ENCODE data around the gene CACNA1A. TPM values are rescaled to one million over a fixed set of nuclear protein-coding genes. Genes with fewer than 3 reads are reported as not detected.
"Not testable (repeated sequence)": the region's sequence is repeated elsewhere in the genome, so short reads cannot be mapped to it uniquely, and the experiment has no call there.

Gene CACNA1A
- under 1 TPM; 0.33 to 0.35 TPM for total RNA-seq

DNA sequence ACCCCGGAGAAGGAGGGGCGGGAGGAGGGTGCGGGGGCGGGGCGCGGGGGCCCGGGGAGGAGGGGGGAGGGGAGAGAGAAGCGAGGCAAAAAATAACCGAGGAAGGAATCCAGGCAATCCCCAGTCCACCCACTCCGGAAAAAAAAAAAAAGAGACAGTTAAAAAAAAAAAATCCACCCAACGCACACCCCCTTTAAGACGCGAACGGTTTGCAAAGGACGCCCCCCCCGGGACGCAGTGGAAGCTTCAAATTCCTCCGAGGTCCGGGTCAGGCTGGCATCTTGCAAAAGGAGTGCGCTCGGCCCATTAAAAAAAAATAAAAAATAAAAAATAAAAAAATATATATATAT lies at the start of gene CACNA1A:
TSS of gene CACNA1A (minus strand) at position 9 of the 350 bp plus-strand sequence. CDS start 255 bp downstream, outside the sequence.
- H3K9me3 Mint-ChIP-seq = no peaks in the 10 kb centered on the region
- CTCF ChIA-PET = no interaction called here
- no peak within 1 kb of the TSS for H3K4me3 Mint-ChIP-seq
- DNase-seq = no peak
- H3K27me3 Mint-ChIP-seq (ENCODE audit: low read depth) = peaks cover 60% of the 10 kb centered on the region
- intact Hi-C loops (cut with micrococcal nuclease) = no loop called here
- no peak within 1 kb of the TSS for H3K27ac Mint-ChIP-seq
- H3K4me1 Mint-ChIP-seq (ENCODE audit: low read depth) = peaks cover 2% of the 10 kb centered on the region
- no peaks in the 10 kb centered on the region for H3K36me3 Mint-ChIP-seq (ENCODE audit: low read depth)

DNA sequence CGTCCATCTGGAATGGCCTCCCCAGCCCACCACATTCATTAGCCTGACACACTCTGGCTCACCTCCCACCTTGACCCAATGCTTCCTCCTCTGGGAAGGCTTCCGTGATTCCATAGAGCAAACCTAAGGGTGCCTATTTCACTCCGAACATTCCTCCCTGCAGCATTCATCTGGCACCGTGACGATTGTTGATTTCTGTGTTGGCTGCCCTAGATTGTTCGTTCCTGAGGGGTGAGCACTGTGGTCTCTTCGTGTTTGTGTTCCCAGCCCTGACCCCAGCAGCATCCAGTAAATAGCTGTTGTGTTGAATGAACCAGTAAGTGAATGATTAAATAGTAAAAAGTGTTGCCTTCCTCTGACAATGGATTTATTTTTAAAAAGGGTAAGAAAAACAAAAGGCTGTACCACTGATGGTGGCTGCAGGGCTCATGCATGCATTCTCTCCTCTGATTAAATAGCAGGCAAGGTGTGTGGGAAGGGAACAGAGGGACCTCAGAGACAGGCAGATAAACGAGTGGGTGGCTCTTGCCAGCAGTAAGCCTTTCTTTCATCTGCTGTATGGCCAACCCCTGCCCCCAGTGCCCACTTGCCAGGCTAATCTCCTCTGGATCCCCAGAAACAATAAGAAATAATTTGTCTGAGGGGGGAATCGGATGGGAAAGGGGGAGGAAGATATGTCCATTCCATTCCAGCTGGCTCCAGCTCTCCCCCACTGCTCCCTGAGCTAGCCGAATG lies 48.4 kb upstream of the CACNA1A start:
- DNase-seq = no peak
- no peak overlapping the region for H3K4me3 Mint-ChIP-seq
- no peaks in the 10 kb centered on the region for H3K4me1 Mint-ChIP-seq (ENCODE audit: low read depth)
- H3K27me3 Mint-ChIP-seq (ENCODE audit: low read depth) = peaks cover 12% of the 10 kb centered on the region
- CTCF ChIA-PET = no interaction called here
- intact Hi-C loops (cut with micrococcal nuclease) = no loop called here
- H3K9me3 Mint-ChIP-seq = no peaks in the 10 kb centered on the region
- H3K27ac Mint-ChIP-seq = no peak overlapping the region
- H3K36me3 Mint-ChIP-seq (ENCODE audit: low read depth) = no peaks in the 10 kb centered on the region

DNA sequence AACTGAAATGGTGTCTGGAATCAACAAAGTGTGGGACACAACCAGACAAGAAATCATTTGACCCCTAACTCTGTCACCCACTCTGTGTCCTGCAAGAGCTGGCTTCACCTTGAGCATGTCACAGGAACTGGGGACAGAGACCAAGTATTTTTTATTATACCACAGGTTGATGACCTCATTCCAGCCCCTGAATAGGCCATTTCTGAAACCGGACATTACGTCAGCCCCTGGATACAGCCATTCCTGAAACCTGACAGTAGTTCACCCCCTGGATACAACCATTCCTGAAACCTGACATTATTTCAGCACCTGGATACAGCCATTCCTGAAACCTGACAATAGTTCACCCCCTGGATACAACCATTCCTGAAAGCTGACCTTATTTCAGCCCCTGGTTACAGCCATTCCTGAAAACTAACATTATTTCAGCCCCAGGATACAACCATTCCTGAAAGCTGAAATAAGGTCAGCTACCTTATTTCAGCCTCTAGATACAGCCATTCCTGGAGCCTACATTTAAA lies 47.7 kb upstream of the CACNA1A start:
- Mint-ChIP-seq H3K4me1 (ENCODE audit: low read depth) (no peaks in the 10 kb centered on the region), H3K27me3 (ENCODE audit: low read depth) (peaks cover 12% of the 10 kb centered on the region), H3K9me3 (no peaks in the 10 kb centered on the region), H3K36me3 (ENCODE audit: low read depth) (no peaks in the 10 kb centered on the region), H3K4me3 (no peak overlapping the region), H3K27ac (no peak overlapping the region)
- intact Hi-C loops (cut with micrococcal nuclease) = no loop called here
- CTCF ChIA-PET = no interaction called here
- no peak for DNase-seq

DNA sequence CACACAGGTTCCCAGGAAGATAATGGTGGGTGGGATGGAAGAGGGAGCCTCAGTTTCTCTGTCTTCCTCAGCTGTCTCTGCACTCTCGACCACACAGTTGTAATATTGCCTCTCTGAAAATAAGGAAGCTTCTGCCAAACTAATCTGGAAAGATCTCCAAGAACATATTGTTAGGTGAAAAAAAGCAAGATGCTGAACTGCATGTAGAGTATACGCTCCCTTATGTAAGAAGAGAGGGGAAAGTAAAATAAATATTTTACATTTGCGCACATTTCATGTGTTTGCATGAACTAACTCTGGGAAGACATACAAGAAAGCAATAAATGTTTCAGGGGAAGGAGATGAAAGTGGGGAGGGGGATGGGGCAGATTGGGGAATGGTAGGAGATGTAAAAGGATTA lies 41.9 kb upstream of the CACNA1A start:
- no peaks in the 10 kb centered on the region for H3K36me3 Mint-ChIP-seq (ENCODE audit: low read depth)
- peaks cover 3% of the 10 kb centered on the region for H3K9me3 Mint-ChIP-seq
- CTCF ChIA-PET = interaction anchor here (0.6 kb wide), 1 partner anchor 648 kb away, joined by 5 read pairs; no protein-coding TSS in a partner anchor
- intact Hi-C loops (cut with micrococcal nuclease) = no loop called here
- no peak overlapping the region for H3K4me3 Mint-ChIP-seq
- DNase-seq = no peak
- peaks cover 16% of the 10 kb centered on the region for H3K27me3 Mint-ChIP-seq (ENCODE audit: low read depth)
- H3K27ac Mint-ChIP-seq = no peak overlapping the region
- no peaks in the 10 kb centered on the region for H3K4me1 Mint-ChIP-seq (ENCODE audit: low read depth)

DNA sequence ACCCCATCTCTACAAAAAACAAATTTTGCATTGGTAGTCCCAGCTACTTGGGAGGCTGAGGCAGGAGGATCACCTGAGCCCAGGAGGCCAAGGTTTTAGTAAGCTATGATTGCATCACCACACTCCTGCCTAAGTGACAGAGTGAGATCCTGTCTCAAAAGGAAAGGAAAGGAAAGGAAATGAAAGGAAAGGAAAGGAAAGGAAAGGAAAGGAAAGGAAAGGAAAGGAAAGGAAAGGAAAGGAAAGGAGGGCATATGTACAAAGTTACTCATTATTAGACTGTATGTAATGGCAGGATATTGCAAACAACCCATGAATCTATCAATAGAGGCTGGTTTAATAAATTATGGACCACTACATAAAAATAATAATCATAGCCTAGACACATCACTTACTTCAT lies 40.8 kb upstream of the CACNA1A start:
- CTCF ChIA-PET = no interaction called here
- H3K27ac Mint-ChIP-seq = no peak overlapping the region
- peaks cover 18% of the 10 kb centered on the region for H3K27me3 Mint-ChIP-seq (ENCODE audit: low read depth)
- peaks cover 3% of the 10 kb centered on the region for H3K9me3 Mint-ChIP-seq
- no peaks in the 10 kb centered on the region for H3K36me3 Mint-ChIP-seq (ENCODE audit: low read depth)
- DNase-seq = no peak
- no peak overlapping the region for H3K4me3 Mint-ChIP-seq
- intact Hi-C loops (cut with micrococcal nuclease) = no loop called here
- H3K4me1 Mint-ChIP-seq (ENCODE audit: low read depth) = no peaks in the 10 kb centered on the region

DNA sequence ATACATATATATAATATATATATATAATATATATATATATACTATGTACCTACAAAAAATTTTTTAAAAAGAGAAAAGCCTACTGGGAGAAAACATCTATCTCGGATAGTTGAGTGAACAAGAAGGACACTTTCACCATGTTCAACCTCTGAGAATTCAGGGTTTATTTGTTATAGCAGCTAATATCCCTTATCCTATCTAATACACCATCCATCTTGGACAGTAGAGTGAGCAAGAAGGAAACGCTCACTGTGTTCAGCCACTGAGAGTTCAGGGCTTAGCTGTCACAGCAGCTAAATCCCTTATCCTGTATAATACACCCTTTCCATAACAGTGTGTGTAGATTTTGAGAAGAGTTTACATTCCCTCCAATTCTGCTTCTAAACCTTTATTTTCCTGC lies 38.1 kb upstream of the CACNA1A start:
- CTCF ChIA-PET = interaction anchor here (1.2 kb wide), 1 partner anchor 13 kb away, joined by 3 read pairs; no protein-coding TSS in a partner anchor
- Mint-ChIP-seq H3K4me3 (no peak overlapping the region), H3K4me1 (ENCODE audit: low read depth) (no peaks in the 10 kb centered on the region), H3K27me3 (ENCODE audit: low read depth) (peaks cover 21% of the 10 kb centered on the region), H3K27ac (no peak overlapping the region), H3K36me3 (ENCODE audit: low read depth) (no peaks in the 10 kb centered on the region), H3K9me3 (peaks cover 3% of the 10 kb centered on the region)
- DNase-seq = no peak
- intact Hi-C loops (cut with micrococcal nuclease) = no loop called here

DNA sequence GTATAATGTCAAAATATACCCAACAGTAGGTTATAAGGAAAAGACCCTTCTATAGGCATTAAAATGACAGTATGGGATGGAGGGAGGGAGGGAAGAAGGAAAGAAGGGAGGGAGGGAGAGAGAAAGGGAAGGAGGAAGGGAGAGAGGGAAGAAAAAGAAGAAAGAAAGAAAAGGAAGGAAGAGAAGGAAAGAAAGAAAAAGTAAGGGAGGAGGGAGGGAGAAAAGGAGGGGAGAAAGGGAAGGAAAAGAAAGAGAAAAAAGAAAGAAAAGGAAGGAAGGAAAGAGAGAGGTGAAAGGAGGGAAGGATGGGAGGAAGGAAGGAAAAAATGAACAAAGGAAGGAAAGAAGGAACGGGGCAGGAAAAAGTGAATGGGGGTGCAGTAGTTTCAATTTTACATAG lies 35.3 kb upstream of the CACNA1A start:
- H3K4me1 Mint-ChIP-seq (ENCODE audit: low read depth) = no peaks in the 10 kb centered on the region
- no peak overlapping the region for H3K27ac Mint-ChIP-seq
- H3K36me3 Mint-ChIP-seq (ENCODE audit: low read depth) = no peaks in the 10 kb centered on the region

DNA sequence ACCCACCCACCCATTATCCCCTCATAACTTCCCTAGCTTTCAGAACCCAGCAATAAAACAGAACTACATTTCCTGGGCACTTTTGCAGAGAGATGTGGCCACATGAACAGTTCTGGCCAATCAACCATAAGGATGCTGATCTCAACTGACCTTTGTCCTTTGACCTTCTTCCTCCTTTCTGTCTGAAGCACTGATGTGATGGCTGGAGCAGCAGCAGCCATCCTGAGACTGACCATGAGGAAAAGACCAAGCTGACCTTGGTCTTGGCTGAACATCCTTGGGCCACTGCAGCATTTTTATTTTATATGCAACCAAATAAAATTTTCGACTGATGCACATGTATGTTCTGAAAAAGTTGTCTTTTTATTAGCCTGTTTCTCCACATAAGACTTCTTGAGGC lies 33.1 kb upstream of the CACNA1A start:
- H3K4me1 Mint-ChIP-seq (ENCODE audit: low read depth) = no peaks in the 10 kb centered on the region
- peaks cover 3% of the 10 kb centered on the region for H3K9me3 Mint-ChIP-seq
- no peak overlapping the region for H3K27ac Mint-ChIP-seq
- CTCF ChIA-PET = interaction anchor here (0.7 to 0.8 kb wide), 2 partner anchors 19 to 1425 kb away, joined by 3 read pairs; no protein-coding TSS in a partner anchor
- no peaks in the 10 kb centered on the region for H3K36me3 Mint-ChIP-seq (ENCODE audit: low read depth)
- H3K27me3 Mint-ChIP-seq (ENCODE audit: low read depth) = peaks cover 42% of the 10 kb centered on the region
- DNase-seq = no peak
- intact Hi-C loops (cut with micrococcal nuclease) = no loop called here
- H3K4me3 Mint-ChIP-seq = no peak overlapping the region

More for the DNA sequence above, 35.3 kb upstream of the CACNA1A start:
- peaks cover 3% of the 10 kb centered on the region for H3K9me3 Mint-ChIP-seq
- intact Hi-C loops (cut with micrococcal nuclease) = no loop called here
- CTCF ChIA-PET = no interaction called here
- no peak overlapping the region for H3K4me3 Mint-ChIP-seq
- DNase-seq = no peak
- peaks cover 37% of the 10 kb centered on the region for H3K27me3 Mint-ChIP-seq (ENCODE audit: low read depth)

DNA sequence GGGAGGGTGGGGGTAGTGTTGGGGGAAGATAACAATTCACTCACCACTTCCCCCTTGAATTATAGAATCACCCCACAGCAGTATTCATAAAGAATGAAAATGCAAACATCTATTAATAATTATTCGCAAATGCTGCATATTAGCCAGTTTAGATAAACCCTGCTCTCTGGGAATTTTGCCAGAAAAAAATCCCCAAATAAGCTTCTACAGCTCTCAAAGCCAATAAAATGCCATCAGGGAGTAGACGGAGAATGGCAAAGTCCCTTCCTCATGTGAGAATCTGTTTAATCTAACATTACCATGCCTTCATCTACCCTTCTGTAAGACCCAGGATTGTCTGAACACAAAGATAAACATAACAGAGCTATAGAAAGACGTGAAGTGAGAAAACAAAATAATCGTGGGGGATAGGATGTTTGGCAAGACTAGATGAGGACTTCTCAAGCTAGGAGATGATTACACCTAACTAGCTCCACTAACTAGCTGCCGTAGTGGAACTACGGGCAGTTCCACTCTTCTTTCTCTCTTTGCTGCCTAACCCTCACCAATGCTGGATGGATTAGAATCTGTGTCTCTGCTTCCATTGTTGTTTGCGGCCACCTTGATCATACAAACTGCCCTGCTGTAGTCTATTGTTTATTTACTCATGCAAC lies 32.4 kb upstream of the CACNA1A start:
- H3K27ac Mint-ChIP-seq = no peak overlapping the region
- CTCF ChIA-PET = interaction anchor here (0.5 to 0.8 kb wide), 2 partner anchors 19 to 152 kb away, joined by 3 read pairs; no protein-coding TSS in a partner anchor
- peaks cover 2% of the 10 kb centered on the region for H3K9me3 Mint-ChIP-seq
- intact Hi-C loops (cut with micrococcal nuclease) = no loop called here
- no peak overlapping the region for H3K4me3 Mint-ChIP-seq
- H3K4me1 Mint-ChIP-seq (ENCODE audit: low read depth) = no peaks in the 10 kb centered on the region
- DNase-seq = no peak
- no peaks in the 10 kb centered on the region for H3K36me3 Mint-ChIP-seq (ENCODE audit: low read depth)
- peaks cover 44% of the 10 kb centered on the region for H3K27me3 Mint-ChIP-seq (ENCODE audit: low read depth)

DNA sequence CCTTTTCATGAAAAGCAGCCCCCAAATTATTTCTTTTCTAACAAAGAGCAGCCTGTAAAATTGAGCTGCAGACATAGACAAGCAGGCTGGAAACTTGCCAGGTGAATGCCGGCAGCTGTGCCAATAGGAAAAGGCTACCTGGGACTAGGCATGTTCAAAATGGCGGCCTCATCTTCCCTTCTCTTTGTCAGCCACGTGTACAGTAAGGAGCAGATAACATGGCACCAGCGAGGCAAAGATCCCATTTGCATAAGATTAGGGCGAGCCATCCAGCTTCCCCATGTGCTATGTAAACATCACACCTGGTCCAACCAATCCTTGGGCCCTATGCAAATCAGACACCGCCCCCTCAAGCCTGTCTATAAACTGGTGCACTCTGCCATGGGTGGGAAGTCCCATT lies 31.2 kb upstream of the CACNA1A start:
- peaks cover 38% of the 10 kb centered on the region for H3K27me3 Mint-ChIP-seq (ENCODE audit: low read depth)
- no peaks in the 10 kb centered on the region for H3K9me3 Mint-ChIP-seq
- no peak for DNase-seq
- no peaks in the 10 kb centered on the region for H3K4me1 Mint-ChIP-seq (ENCODE audit: low read depth)
- no peak overlapping the region for H3K4me3 Mint-ChIP-seq
- no peak overlapping the region for H3K27ac Mint-ChIP-seq
- H3K36me3 Mint-ChIP-seq (ENCODE audit: low read depth) = no peaks in the 10 kb centered on the region
- intact Hi-C loops (cut with micrococcal nuclease) = no loop called here
- CTCF ChIA-PET = no interaction called here

DNA sequence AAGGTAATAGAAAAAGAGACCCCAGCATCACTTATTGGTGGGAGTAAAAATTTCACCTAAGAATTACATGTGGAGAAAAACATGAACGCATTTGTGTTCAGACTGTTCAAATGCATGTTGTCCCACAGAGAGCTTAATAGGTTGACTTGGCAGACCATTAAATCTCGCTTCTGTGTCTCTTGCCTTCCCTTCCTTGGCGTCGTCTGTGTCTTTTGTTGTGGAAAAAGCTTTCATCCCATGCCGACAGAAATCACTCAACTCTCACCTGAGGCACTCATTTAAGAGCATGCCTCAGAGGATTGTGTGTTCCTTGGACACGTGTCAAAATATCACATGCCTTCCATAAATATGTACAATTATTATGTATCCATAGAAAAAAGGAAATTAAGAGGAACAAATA lies 24.4 kb upstream of the CACNA1A start:
- peaks cover 31% of the 10 kb centered on the region for H3K27me3 Mint-ChIP-seq (ENCODE audit: low read depth)
- H3K36me3 Mint-ChIP-seq (ENCODE audit: low read depth) = no peaks in the 10 kb centered on the region
- H3K4me3 Mint-ChIP-seq = no peak overlapping the region
- H3K27ac Mint-ChIP-seq = no peak overlapping the region
- no peaks in the 10 kb centered on the region for H3K4me1 Mint-ChIP-seq (ENCODE audit: low read depth)
- H3K9me3 Mint-ChIP-seq = no peaks in the 10 kb centered on the region
- no peak for DNase-seq
- CTCF ChIA-PET = interaction anchor here (0.6 kb wide), 1 partner anchor 59 kb away, joined by 3 read pairs; no protein-coding TSS in a partner anchor
- intact Hi-C loops (cut with micrococcal nuclease) = no loop called here

DNA sequence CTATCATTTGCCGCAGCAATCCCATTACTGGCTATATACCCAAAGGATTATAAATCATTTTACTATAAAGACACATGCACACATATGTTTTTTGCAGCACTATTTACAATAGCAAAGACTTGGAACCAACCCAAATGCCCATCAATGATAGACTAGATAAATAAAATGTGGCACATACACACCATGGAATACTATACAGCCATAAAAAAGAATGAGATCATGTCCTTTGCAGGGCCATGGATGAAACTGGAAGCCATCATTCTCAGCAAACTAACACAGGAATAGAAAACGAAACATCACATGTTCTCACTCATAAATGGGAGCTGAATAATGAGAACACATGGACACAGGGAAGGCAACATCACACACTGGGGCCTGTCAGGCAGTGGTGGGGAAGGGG lies 23.4 kb upstream of the CACNA1A start:
- DNase-seq; H3K4me1 Mint-ChIP-seq (ENCODE audit: low read depth); H3K36me3 Mint-ChIP-seq (ENCODE audit: low read depth); H3K27ac Mint-ChIP-seq; H3K4me3 Mint-ChIP-seq; H3K9me3 Mint-ChIP-seq; intact Hi-C loops (cut with micrococcal nuclease): not testable (repeated sequence)
- H3K27me3 Mint-ChIP-seq (ENCODE audit: low read depth) = peaks cover 31% of the 10 kb centered on the region
- CTCF ChIA-PET = interaction anchor here (0.6 kb wide), 1 partner anchor 62 kb away, joined by 5 read pairs; no protein-coding TSS in a partner anchor

All from activated naive CD4-positive, alpha-beta T cell treated with anti-CD3 and anti-CD28 coated beads for 36 hours (primary cell).